Right lobe of liver (tissue), 6 donors: ENCODE results near the gene TMEM204. TPM values are rescaled to one million over a fixed set of nuclear protein-coding genes. Genes with fewer than 3 reads are reported as not detected.
A peak's percentile ranks its signal among the peaks of the same experiment; 100 is the strongest.

Experiments used
- ATAC-seq, 4 donors: fragments of 200-7000 bp; cut with Tn5 transposase; one replicate each; pipeline ENCODE4 v1.9.1; 2020; ENCODE audit warnings: mild to moderate bottlenecking in 4 of 4, moderate library complexity in 4 of 4
- DNase-seq, 3 donors: peaks; one replicate each; pipeline ENCODE4 v3.0.0-alpha.2; 2020
- H3K27ac ChIP-seq, 3 donors: fragments of 200-600 bp; one replicate each; pipeline ENCODE4 v1.8.0; 2022
- H3K27me3 ChIP-seq, 2 donors: fragments of 200-600 bp; one replicate each; pipeline ENCODE4 v1.8.0; 2022
- H3K36me3 ChIP-seq, 4 donors: fragments of 200-600 bp; sonication (generic) in 1 of 4; one replicate each; pipeline versions ENCODE4 v1.5.1 to v1.8.0; 2017 to 2022; ENCODE audit warnings: control low read depth in 1 of 4
- H3K4me1 ChIP-seq, 4 donors: fragments of 200-600 bp; sonication (generic) in 1 of 4; one replicate each; pipeline versions ENCODE4 v1.5.1 to v1.8.0; 2017 to 2022; ENCODE audit warnings: control low read depth in 1 of 4
- H3K4me3 ChIP-seq, 3 donors: fragments of 200-600 bp; one replicate each; pipeline ENCODE4 v1.8.0; 2022
- H3K9me3 ChIP-seq, 4 donors: fragments of 200-600 bp; sonication (generic) in 1 of 4; one replicate each; pipeline versions ENCODE4 v1.5.1 to v1.8.0; 2017 to 2022; ENCODE audit warnings: control low read depth in 1 of 4
- POLR2A ChIP-seq: fragments of 450-650 bp; IDR thresholded peaks from one replicate; pipeline ENCODE4 v1.6.1; 2017; ENCODE audit warnings: antibody characterized with exemption, mild to moderate bottlenecking
- WGBS: methylation state at CpG from one replicate; pipeline ENCODE4 v1.1.6; 2018; ENCODE audit warnings: low coverage, low lambda C conversion rate; ENCODE audit not compliant: insufficient coverage; ENCODE audit errors: missing lambda C conversion rate; 5-methylcytosine and 5-hydroxymethylcytosine counted together
- intact Hi-C, 2 donors: fragments of 100-400 bp; cut with DNase I; formaldehyde crosslinking; loops; one replicate each; pipeline versions ENCODE4 v1.11.2 to v1.14.1; 2022
- total RNA-seq, 6 experiments: library from RNA; depleted of rRNA in 2 of 6; stranded (reverse); fragments of >200 nt in 2 of 6; fragmentation: NEBNext Ultra II Directional in 3 of 6; extraction: Animal tissue kit (Norgen Biotek cat#: 25700) in 3 of 6; gene quantifications; one replicate each; pipeline versions ENCODE4 v1.1.0 to v1.2.4, GENCODE V29; 2016 to 2023
- TF ChIP-seq, protein P1 (sequence below), 4 donors: fragments of 200-600 bp in 3 of 4; fragments of 450-650 bp in 1 of 4; IDR thresholded peaks; one replicate each; pipeline versions ENCODE4 v1.5.1 to v1.8.0; 2016 to 2022; ENCODE audit warnings: antibody characterized with exemption in 4 of 4, mild to moderate bottlenecking in 2 of 4
- donor health status: DM: no; HTN: yes; CAD: no.
- donor health status: DM: no; HTN: no; CAD: no.
- donor health status: DM: no; HTN: no; CAD: no.
- donor health status: DM: no; HTN: yes; CAD: no.
- donor health status: DM: no; HTN: yes; CAD: no.

The TMEM204 gene
- total RNA-seq, 6 experiments from 2014 or later = 4.7 to 18.7 (median 8.9) TPM

DNA sequence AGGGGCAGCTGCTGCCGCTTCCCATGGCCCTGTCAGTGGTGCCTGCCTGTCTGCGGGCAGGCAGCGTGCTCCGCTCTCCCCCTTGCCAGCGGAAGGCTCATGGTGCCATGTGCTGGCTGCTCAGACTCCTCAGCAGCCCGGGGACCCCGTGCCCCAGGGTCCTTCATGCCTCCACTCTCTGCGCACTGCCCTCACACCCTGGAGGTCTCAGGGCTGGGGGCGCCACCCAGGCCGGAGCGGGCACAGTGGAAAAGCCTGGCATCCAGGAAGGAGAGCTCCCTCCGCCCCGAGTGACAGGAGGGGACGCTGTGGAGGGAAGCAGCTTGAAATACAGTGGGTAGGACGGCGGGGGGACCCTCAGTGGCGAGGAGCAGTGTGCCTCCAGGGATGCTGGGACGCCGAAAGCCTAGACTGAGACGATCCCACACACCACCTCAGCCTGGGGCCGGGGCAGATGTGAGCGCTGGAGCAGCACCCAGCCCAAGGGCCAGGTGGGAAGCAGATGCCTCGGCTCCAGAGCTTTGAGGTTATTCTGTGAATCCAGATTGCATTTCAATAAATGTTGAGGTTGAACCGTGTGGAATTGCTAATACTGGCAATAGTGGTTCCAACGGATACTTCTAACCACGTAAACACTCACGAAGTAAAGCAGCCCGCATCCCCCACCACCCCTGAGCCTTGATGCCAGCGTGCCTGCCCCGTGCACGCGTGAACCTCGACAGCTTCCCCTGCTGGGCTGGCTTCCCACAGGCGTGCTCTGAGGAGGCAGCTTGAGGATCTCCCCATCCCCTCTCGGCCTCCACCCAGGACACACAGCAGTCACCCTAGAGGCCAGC lies 6.5 kb downstream of the TMEM204 start:
- Histone ChIP-seq H3K36me3 (no peaks in the 10 kb centered on the region), H3K9me3 (no peaks in the 10 kb centered on the region), H3K27me3 (no peaks in the 10 kb centered on the region), H3K4me1 (no peaks in the 10 kb centered on the region), H3K27ac (no peak overlapping the region), H3K4me3 (no peak overlapping the region)
- 93% methylated on average over 5 of the region's 35 CpGs for WGBS
- intact Hi-C loops = no loop called here
- no peak for ATAC-seq
- DNase-seq = no peak
- TF ChIP-seq, protein P1, sequence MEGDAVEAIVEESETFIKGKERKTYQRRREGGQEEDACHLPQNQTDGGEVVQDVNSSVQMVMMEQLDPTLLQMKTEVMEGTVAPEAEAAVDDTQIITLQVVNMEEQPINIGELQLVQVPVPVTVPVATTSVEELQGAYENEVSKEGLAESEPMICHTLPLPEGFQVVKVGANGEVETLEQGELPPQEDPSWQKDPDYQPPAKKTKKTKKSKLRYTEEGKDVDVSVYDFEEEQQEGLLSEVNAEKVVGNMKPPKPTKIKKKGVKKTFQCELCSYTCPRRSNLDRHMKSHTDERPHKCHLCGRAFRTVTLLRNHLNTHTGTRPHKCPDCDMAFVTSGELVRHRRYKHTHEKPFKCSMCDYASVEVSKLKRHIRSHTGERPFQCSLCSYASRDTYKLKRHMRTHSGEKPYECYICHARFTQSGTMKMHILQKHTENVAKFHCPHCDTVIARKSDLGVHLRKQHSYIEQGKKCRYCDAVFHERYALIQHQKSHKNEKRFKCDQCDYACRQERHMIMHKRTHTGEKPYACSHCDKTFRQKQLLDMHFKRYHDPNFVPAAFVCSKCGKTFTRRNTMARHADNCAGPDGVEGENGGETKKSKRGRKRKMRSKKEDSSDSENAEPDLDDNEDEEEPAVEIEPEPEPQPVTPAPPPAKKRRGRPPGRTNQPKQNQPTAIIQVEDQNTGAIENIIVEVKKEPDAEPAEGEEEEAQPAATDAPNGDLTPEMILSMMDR (IDR thresholded peaks at IDR 0.05) = no peak
- TF ChIP-seq POLR2A = no peak

DNA sequence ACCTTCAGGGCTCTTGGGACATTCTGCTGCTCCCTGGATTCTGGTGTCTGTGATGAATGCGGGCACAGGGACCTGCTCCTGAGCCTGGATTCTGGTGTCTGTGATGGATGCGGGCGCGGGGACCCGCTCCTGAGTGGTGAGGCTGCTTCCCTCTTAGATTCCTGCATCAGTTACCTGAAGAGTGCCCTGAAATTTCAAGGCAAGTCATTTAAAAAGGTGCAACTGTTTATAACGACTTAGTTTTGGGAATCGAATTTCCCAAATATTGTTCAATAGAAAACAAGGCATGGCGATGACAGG lies 7.0 kb downstream of the TMEM204 start:
- WGBS = 87% methylated on average over 4 of the region's 8 CpGs

DNA sequence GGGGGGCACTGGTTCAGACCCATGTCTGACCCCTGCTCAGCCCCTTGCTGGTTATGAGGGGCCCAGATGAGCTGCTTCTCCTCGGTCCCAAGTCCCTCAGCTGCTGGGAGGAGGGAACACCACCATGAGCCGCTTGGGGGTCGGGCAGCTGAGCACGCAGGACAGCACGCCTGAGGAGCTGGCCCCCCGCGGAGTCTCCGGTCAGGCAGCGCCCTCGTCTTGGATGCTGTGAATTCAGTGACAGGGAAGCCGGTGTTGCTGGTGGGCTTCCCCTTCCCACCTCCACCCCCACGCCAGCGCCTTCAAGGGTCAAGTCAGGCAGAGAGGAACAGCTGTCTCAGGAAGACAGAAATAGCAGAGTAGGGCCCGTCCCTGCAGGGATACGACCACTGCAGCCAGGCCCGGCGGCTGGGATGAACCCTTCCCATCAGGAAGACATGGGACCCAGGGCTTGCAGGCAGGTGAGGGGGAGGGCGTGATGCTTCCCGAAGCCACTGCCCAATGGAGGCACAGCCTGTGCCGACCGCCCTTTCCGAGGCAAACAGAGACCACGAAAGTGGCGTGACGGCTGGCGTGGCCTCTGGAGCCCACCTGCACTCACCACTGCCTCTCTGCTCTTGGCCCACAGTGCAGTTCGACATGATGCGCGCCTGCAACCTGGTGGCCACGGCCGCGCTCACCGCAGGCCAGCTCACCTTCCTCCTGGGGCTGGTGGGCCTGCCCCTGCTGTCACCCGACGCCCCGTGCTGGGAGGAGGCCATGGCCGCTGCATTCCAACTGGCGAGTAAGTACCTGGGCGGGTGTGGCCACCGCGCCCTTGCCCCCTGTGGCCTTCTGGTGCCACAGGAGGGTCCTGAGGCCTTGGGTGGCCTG lies 8.1 kb downstream of the TMEM204 start:
- Histone ChIP-seq H3K4me3 (no peak overlapping the region), H3K36me3 (no peaks in the 10 kb centered on the region), H3K9me3 (no peaks in the 10 kb centered on the region), H3K27ac (peak overlapping the region in 1 of 3 donors; percentile 70), H3K4me1 (peaks cover 0 to 6% (median 0%) of the 10 kb centered on the region in 4 donors), H3K27me3 (no peaks in the 10 kb centered on the region)
- no CpG with 5 or more reads among the region's 41 CpGs for WGBS
- ATAC-seq = no peak
- intact Hi-C loops = no loop called here
- no peak for TF ChIP-seq POLR2A
- TF ChIP-seq, protein P1 (IDR thresholded peaks at IDR 0.05) = no peak
- DNase-seq = peak in 2 of 3 donors; percentile 19 to 51

More for the DNA sequence above, 7.0 kb downstream of the TMEM204 start:
- Histone ChIP-seq H3K9me3 (no peaks in the 10 kb centered on the region), H3K27me3 (no peaks in the 10 kb centered on the region), H3K4me3 (no peak overlapping the region), H3K36me3 (no peaks in the 10 kb centered on the region), H3K4me1 (no peaks in the 10 kb centered on the region), H3K27ac (no peak overlapping the region)
- DNase-seq (no peak), ATAC-seq (no peak)
- no peak for TF ChIP-seq POLR2A
- TF ChIP-seq, protein P1 (IDR thresholded peaks at IDR 0.05) = no peak
- intact Hi-C loops = no loop called here

DNA sequence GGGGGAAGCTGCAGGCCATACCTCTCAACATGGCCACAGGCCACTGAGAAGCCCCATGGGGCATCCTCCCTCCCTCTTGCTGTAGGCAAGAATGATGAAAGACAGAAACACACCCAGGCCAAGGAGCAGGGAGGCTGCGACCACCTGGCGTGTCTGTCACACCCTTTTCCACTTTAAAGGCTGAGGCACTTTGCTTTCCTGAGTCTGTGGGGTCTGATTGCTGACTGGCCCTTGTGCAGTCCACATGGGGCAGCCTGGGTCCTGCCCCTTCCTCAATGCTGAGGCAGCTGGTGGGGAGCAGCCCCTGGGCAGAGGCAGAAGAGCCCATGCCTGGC lies 8.7 kb downstream of the TMEM204 start:
- Histone ChIP-seq H3K27me3 (no peaks in the 10 kb centered on the region), H3K4me1 (peaks cover 0 to 6% (median 0%) of the 10 kb centered on the region in 4 donors), H3K4me3 (no peak overlapping the region), H3K27ac (peak overlapping the region in 2 of 3 donors; percentile 0 to 70), H3K36me3 (no peaks in the 10 kb centered on the region), H3K9me3 (no peaks in the 10 kb centered on the region)
- ATAC-seq (no peak), DNase-seq (no peak)
- TF ChIP-seq POLR2A = no peak
- TF ChIP-seq, protein P1 (IDR thresholded peaks at IDR 0.05) = no peak
- no CpG with 5 or more reads among the region's 2 CpGs for WGBS
- intact Hi-C loops = no loop called here
